Measurements from ENCODE around the gene RNF225.

- TF ChIP-seq MAX (IDR thresholded peaks at IDR 0.05) (no peak), EP300 (IDR thresholded peaks at IDR 0.05; ENCODE audit: borderline replicate concordance) (no peak), YY1 (IDR thresholded peaks at IDR 0.05; ENCODE audit: low read depth) (no peak), TCF12 (IDR thresholded peaks at IDR 0.05; ENCODE audit: low read depth) (no peak), TAF1 (IDR thresholded peaks at IDR 0.05; ENCODE audit: low read depth) (no peak), REST (IDR thresholded peaks at IDR 0.05; ENCODE audit: low read depth) (no peak), CEBPB (IDR thresholded peaks at IDR 0.05) (no peak), NFIC (IDR thresholded peaks at IDR 0.05) (no peak), CREB1 (IDR thresholded peaks at IDR 0.05; ENCODE audit: low read depth) (no peak), RAD21 (IDR thresholded peaks at IDR 0.05; ENCODE audit: low read depth) (no peak)
Measured at GRCh38 chr19:58399903-58400302, 4.4 kb downstream of the RNF225 start.

All from Ishikawa (cell line).